Mesothelial cell of epicardium (in vitro differentiated cells): ENCODE measurements around the gene ATF7IP2. TPM values are rescaled to one million over a fixed set of nuclear protein-coding genes. Genes with fewer than 3 reads are reported as not detected.
"Not testable (repeated sequence)": the region's sequence is repeated elsewhere in the genome, so short reads cannot be mapped to it uniquely, and the experiment has no call there.

Source experiments
- DNase-seq, 2 experiments: peaks; one replicate each; pipeline ENCODE4 v3.0.0; 2021; ENCODE audit warnings: low spot score in 2 of 2; ENCODE audit not compliant: unreplicated experiment in 2 of 2
- H3K27ac Mint-ChIP-seq: 2 replicates; pipeline ENCODE4 v1.8.0; 2021; ENCODE audit warnings: mixed read lengths
- H3K27me3 Mint-ChIP-seq: 2 replicates; pipeline ENCODE4 v1.8.0; 2021; ENCODE audit warnings: low read depth, mixed read lengths
- H3K36me3 Mint-ChIP-seq: 2 replicates; pipeline ENCODE4 v1.8.0; 2021; ENCODE audit warnings: mixed read lengths
- H3K4me1 Mint-ChIP-seq: 2 replicates; pipeline ENCODE4 v1.8.0; 2021; ENCODE audit warnings: mixed read lengths
- H3K4me3 Mint-ChIP-seq: 2 replicates; pipeline ENCODE4 v1.8.0; 2021; ENCODE audit warnings: mild to moderate bottlenecking, moderate library complexity, mixed read lengths
- H3K9me3 Mint-ChIP-seq: 2 replicates; pipeline ENCODE4 v1.8.0; 2021; ENCODE audit warnings: mixed read lengths
- CTCF ChIP-seq: fragments of 200-600 bp; sonication (generic); IDR thresholded peaks from one replicate; pipeline ENCODE4 v1.5.0; 2021; ENCODE audit warnings: antibody characterized with exemption; ENCODE audit not compliant: unreplicated experiment
- total RNA-seq: library from RNA; stranded (reverse); gene quantifications from 3 replicates; pipeline ENCODE4 v1.2.1, GENCODE V29; 2021

Gene ATF7IP2
- total RNA-seq, 1 donor from 2014 or later = 50.9 TPM

GRCh38 chr16:10421596-10421995 lies 35.7 kb downstream of the ATF7IP2 start:
- H3K9me3 Mint-ChIP-seq = peaks cover 47% of the 10 kb centered on the region
- no peak for TF ChIP-seq CTCF
- H3K4me1 Mint-ChIP-seq = no peaks in the 10 kb centered on the region
- no peaks in the 10 kb centered on the region for H3K27me3 Mint-ChIP-seq
- no peak overlapping the region for H3K4me3 Mint-ChIP-seq
- no peak for DNase-seq
- peaks cover 63% of the 10 kb centered on the region for H3K36me3 Mint-ChIP-seq
- H3K27ac Mint-ChIP-seq = no peak overlapping the region

DNA sequence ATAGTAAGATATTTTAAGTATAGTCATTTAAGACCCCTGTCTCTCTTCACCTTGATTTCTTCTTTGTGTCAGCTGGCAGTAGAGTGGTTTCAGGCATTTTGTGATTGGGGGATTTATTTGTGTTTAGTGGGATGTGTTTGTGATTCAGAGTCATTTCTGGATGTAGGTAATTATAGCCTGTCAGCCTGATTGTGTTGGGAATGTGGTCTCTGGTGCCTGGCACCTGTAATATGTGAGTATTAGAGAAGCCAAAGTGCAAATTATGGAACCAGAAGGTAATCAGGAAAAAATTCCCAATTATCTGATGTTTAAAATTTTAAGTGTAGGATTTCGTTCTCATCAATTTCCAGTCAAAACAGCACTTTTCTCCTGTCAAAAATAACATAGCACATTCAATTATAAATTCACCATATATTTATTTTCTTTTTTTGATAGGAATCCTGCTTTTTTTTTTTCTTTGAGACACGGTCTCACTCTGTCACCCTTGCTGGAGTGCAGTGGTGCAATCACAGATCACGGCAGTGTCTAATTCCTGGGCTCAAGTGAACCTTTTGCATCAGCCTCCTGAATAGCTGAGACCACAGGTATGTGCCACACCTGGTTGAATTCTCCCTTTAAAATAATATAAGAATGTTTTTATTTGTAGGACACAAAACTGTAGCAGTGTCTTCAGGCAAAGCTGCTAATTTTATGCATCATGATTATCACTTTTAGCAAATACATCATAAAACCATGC lies 42.7 kb downstream of the ATF7IP2 start:
- Mint-ChIP-seq H3K27me3 (no peaks in the 10 kb centered on the region), H3K4me3 (no peak overlapping the region), H3K4me1 (peaks cover 4% of the 10 kb centered on the region), H3K36me3 (peaks cover 21% of the 10 kb centered on the region), H3K27ac (peak overlapping the region; percentile 54), H3K9me3 (peaks cover 3% of the 10 kb centered on the region)
- no peak for TF ChIP-seq CTCF
- no peak for DNase-seq

DNA sequence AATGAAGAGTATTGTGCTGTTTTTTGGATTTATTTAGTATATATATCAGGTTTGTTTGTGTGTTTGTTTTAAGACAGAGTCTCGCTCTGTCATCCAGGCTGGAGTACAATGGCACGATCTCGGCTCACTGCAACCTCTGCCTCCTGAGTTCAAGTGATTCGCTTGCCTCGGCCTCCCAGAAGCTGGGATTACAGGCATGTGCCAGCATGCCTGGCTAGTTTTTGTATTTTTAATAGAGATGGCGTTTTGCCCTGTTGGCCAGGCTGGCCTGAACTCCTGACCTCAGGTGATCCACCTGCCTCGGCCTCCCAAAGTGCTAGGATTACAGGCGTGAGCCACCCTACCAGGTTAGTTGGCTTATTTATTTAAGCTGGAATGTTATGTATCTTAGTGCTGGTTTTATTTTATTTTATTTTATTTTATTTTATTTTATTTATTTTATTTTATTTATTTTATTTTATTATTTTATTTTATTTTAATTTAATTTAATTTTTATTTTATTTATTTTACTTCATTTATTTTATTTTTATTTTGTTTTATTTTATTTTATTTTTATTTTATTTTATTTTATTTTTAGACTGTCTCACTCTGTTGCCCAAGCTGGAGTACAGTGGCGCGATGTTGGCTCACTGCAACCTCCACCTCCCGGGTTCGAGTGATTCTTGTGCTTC lies 43.6 kb downstream of the ATF7IP2 start:
- not testable (repeated sequence) for H3K4me1 Mint-ChIP-seq, H3K27ac Mint-ChIP-seq, H3K4me3 Mint-ChIP-seq, H3K27me3 Mint-ChIP-seq, H3K9me3 Mint-ChIP-seq, DNase-seq
- peaks cover 26% of the 10 kb centered on the region for H3K36me3 Mint-ChIP-seq

DNA sequence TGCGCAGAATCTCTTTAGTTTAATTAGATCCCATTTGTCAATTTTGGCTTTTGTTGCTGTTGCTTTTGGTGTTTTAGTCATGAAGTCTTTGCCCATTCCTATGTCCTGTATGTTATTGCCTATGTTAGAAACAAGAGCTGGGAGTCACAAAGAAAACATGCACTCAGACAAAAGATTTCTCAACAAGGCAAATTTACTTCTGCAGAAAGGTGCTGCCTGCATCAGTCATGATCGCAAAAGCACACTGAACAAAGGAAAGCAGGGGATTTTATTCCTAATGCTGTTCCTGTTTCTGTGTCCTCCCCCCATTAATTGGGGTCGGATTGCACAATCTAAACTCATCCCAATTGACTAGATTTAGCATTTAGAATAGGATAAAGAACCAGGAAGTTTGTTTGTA lies 55.9 kb downstream of the ATF7IP2 start:
- Mint-ChIP-seq H3K27me3 (no peaks in the 10 kb centered on the region), H3K27ac (no peak overlapping the region), H3K4me3 (no peak overlapping the region), H3K36me3 (peaks cover 68% of the 10 kb centered on the region), H3K9me3 (peaks cover 56% of the 10 kb centered on the region), H3K4me1 (no peaks in the 10 kb centered on the region)
- no peak for DNase-seq
- no peak for TF ChIP-seq CTCF

DNA sequence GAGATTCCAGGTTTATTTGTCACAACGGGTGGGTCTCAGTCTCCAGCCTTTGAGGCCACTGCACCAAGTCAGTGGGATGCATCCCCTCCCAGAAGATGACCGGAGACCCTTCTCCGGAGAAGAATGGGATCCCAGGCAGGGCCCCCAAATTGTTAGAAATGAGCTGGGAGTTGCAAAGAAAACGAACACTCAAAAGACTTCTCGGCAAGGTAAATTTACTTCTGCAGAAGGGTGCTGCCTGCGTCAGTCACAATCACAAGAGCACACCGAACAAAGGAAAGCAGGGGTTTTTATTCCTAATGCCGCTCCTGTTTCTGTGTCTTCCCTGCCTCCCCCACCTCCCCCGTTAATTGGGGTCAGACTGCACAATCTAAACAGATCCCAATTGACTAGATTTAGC lies 61.4 kb downstream of the ATF7IP2 start:
- Mint-ChIP-seq H3K4me1 (no peaks in the 10 kb centered on the region), H3K36me3 (peaks cover 96% of the 10 kb centered on the region), H3K27ac (no peak overlapping the region), H3K9me3 (peaks cover 82% of the 10 kb centered on the region), H3K4me3 (no peak overlapping the region), H3K27me3 (no peaks in the 10 kb centered on the region)
- TF ChIP-seq CTCF = no peak
- DNase-seq = no peak

DNA sequence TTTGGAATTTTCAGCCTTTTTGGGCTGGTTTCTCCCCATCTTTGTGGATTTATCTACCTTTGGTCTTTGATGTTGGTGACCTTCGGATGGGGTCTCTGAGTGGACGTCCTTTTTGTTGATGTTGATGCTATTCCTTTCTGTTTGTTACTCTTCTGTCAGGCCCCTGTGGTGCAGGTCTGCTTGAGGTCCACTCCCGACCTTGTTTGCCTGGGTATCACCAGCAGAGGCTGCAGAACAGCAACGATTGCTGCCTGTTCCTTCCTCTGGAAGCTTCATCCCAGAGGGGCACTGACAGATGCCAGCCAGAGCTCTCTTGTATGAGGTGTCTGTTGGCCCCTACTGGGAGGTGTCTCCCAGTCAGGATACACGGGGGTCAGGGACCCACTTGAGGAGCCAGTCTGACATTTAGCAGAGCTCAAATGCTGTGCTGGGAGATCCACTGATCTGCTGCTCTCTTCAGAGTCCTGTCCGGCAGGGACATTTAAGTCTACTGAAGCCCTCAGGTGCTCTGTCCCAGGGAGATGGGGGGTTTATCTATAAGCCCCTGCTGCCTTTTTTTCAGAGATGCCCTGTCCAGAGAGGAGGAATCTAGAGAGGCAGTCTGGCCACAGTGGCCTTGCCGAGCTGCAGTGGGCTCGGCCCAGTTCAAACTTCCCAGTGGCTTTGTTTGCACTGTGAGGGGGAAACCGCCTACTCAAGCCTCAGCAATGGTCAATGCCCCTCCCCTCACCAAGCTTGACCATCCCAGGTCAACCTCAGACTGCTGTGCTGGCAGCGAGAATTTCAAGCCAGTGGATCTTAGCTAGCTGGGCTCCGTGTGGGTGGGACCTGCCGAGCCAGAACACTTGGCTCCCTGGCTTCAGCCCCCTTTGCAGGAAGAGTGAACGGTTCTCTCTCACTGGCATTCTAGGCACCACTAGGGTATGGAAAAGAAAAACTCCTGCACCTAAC lies 66.6 kb downstream of the ATF7IP2 start:
- peaks cover 73% of the 10 kb centered on the region for H3K36me3 Mint-ChIP-seq
- H3K27ac Mint-ChIP-seq, DNase-seq, H3K4me3 Mint-ChIP-seq, H3K4me1 Mint-ChIP-seq, H3K27me3 Mint-ChIP-seq: not testable (repeated sequence)
- peaks cover 40% of the 10 kb centered on the region for H3K9me3 Mint-ChIP-seq
